K562 (cell line): ENCODE measurements around the gene SOX15. TPM values are rescaled to one million over a fixed set of nuclear protein-coding genes. Genes with fewer than 3 reads are reported as not detected.

Experiments used
- ATAC-seq: fragments of 200-7000 bp; cut with Tn5 transposase; 3 replicates; pipeline ENCODE4 v1.9.1; 2020; ENCODE audit warnings: moderate library complexity
- BruUV-seq: library from RNA; stranded (reverse); fragments of 400-500 nt; replicated peaks from 2 replicates; lab custom pipeline; 2021; lab: Mats Ljungman, UMichigan
- CTCF ChIA-PET: fragments of 300-600 bp; formaldehyde crosslinking; extraction: SDS; loops from one replicate; lab custom pipeline; 2021; ENCODE audit warnings: low intra/inter-chr PET ratio; lab: Yijun Ruan, JAX
- POLR2A ChIA-PET: fragments of 300-600, 350-650 bp; sonication (Branson Sonifier 250); formaldehyde crosslinking; extraction: SDS; loops from one replicate; lab custom pipeline; 2021; ENCODE audit warnings: antibody characterized with exemption, inconsistent platforms; lab: Yijun Ruan, JAX
- DNase-seq, 4 experiments: peaks; one replicate each; pipeline versions ENCODE4 v3.0.0 to v3.0.0-alpha.2; 2011 to 2018; ENCODE audit warnings: low spot score in 3 of 4, mixed read lengths in 3 of 4; ENCODE audit errors: extremely low read depth in 1 of 4
- FAIRE-seq: peaks from 2 replicates; lab custom pipeline; 2011; peaks lifted over from hg19 to GRCh38; lab: Jason Lieb, UNC
- H2AFZ ChIP-seq: 2 replicates; pipeline ENCODE4 v1.6.0; 2011; ENCODE audit warnings: low read depth, low read length, control low read depth, inconsistent platforms
- H3K27ac ChIP-seq: fragments of 200-600 bp; 3 replicates; pipeline ENCODE4 v1.8.0; 2011; ENCODE audit warnings: low read depth, mild to moderate bottlenecking, control low read depth, inconsistent platforms, low read length, moderate library complexity, mixed read lengths; ENCODE audit errors: extremely low read depth
- H3K27me3 ChIP-seq, 2 experiments: fragments of 300-600 bp in 1 of 2; 2 replicates in 1 of 2; 3 replicates in 1 of 2; pipeline versions ENCODE4 v1.6.0 to v1.8.0; 2011; ENCODE audit warnings: inconsistent platforms in 2 of 2, low read length in 2 of 2, mild to moderate bottlenecking in 1 of 2, mixed read lengths in 1 of 2, moderate library complexity in 1 of 2; ENCODE audit not compliant: control insufficient read depth in 2 of 2, insufficient read depth in 2 of 2
- H3K36me3 ChIP-seq: fragments of 300-600 bp; 3 replicates; pipeline ENCODE4 v1.8.0; 2011; ENCODE audit warnings: mild to moderate bottlenecking, low read length, inconsistent platforms; ENCODE audit not compliant: control insufficient read depth, insufficient read depth
- H3K4me1 ChIP-seq, 2 experiments: fragments of 200-600 bp in 1 of 2; replicated peaks in 1 of 2; 2 replicates in 1 of 2; 3 replicates in 1 of 2; pipeline versions ENCODE4 v1.5.1 to v1.8.0; 2011; ENCODE audit warnings: inconsistent platforms in 2 of 2, low read length in 2 of 2, mild to moderate bottlenecking in 1 of 2, mixed read lengths in 1 of 2, moderate library complexity in 1 of 2; ENCODE audit not compliant: control insufficient read depth in 2 of 2, insufficient read depth in 2 of 2
- H3K4me2 ChIP-seq: 2 replicates; pipeline ENCODE4 v1.6.1; 2011; ENCODE audit warnings: low read length, control low read depth, inconsistent platforms, mixed read lengths; ENCODE audit not compliant: insufficient read depth
- H3K4me3 ChIP-seq: fragments of 200-600 bp; sonication (generic), shearing (Covaris generic); 2 replicates; pipeline ENCODE4 v1.5.1; 2016; ENCODE audit warnings: control low read depth, inconsistent platforms
- H3K79me2 ChIP-seq: fragments of 200-600 bp; 3 replicates; pipeline ENCODE4 v1.8.0; 2011; ENCODE audit warnings: low read length, inconsistent platforms; ENCODE audit not compliant: control insufficient read depth, insufficient read depth
- H3K9ac ChIP-seq, 2 experiments: 2 replicates each; pipeline versions ENCODE4 v1.6.0 to v1.6.1; 2011; ENCODE audit warnings: low read depth in 2 of 2, low read length in 2 of 2, control low read depth in 1 of 2, inconsistent platforms in 1 of 2, mild to moderate bottlenecking in 1 of 2, mixed read lengths in 1 of 2; ENCODE audit not compliant: insufficient read depth in 1 of 2
- H3K9me1 ChIP-seq: one replicate; pipeline ENCODE4 v1.6.0; 2011; ENCODE audit warnings: inconsistent platforms, mild to moderate bottlenecking, low read length, moderate library complexity; ENCODE audit not compliant: control insufficient read depth, insufficient read depth
- H3K9me3 ChIP-seq: replicated peaks from 2 replicates; pipeline ENCODE4 v1.5.1; 2011; ENCODE audit warnings: low read depth, low read length, inconsistent platforms; ENCODE audit not compliant: control insufficient read depth, insufficient read depth
- H4K20me1 ChIP-seq: replicated peaks from 2 replicates; pipeline ENCODE4 v1.6.1; 2011; ENCODE audit warnings: low read length, inconsistent platforms, mixed read lengths; ENCODE audit not compliant: control insufficient read depth, insufficient read depth
- BCL6 ChIP-seq: fragments of 250-450 bp; sonication (Bioruptor Pico); IDR thresholded peaks from 2 replicates; pipeline ENCODE4 v1.4.0; 2020
- CC2D1A ChIP-seq: fragments of 450-650 bp; IDR thresholded peaks from 2 replicates; pipeline ENCODE4 v1.6.1; 2017; ENCODE audit warnings: mild to moderate bottlenecking
- CLOCK ChIP-seq: fragments of 250-450 bp; sonication (Bioruptor Pico); IDR thresholded peaks from 2 replicates; pipeline ENCODE4 v1.4.0; 2020; ENCODE audit warnings: mild to moderate bottlenecking, moderate library complexity, borderline replicate concordance
- E2F4 ChIP-seq: sonication (generic); formaldehyde crosslinking; IDR thresholded peaks from 2 replicates; pipeline ENCODE4 v1.8.0; 2022; ENCODE audit warnings: mild to moderate bottlenecking, low read depth, missing genetic modification reagents
- ELF2 ChIP-seq: fragments of 250-450 bp; sonication (Bioruptor Pico); IDR thresholded peaks from 2 replicates; pipeline ENCODE4 v1.5.0; 2021; ENCODE audit warnings: mild to moderate bottlenecking
- FIP1L1 ChIP-seq: fragments of 200-400 bp; formaldehyde crosslinking; IDR thresholded peaks from 2 replicates; pipeline ENCODE4 v1.6.1; 2018; ENCODE audit warnings: mild to moderate bottlenecking, low read depth, low read length; ENCODE audit not compliant: poor library complexity, severe bottlenecking
- NFE2L1 ChIP-seq: fragments of 450-650 bp; IDR thresholded peaks from 2 replicates; pipeline ENCODE4 v1.6.1; 2016; ENCODE audit warnings: missing genetic modification characterization, low read depth, mild to moderate bottlenecking, missing compliant biosample characterization, moderate library complexity, borderline replicate concordance
- NR2C2 ChIP-seq, 2 experiments: fragments of 200-800 bp in 1 of 2; sonication (Bioruptor generic) in 1 of 2; sonication (generic) in 1 of 2; formaldehyde crosslinking in 1 of 2; IDR thresholded peaks; 2 replicates each; pipeline versions ENCODE4 v1.6.1 to v1.8.0; 2016 to 2022; ENCODE audit warnings: mild to moderate bottlenecking in 1 of 2, missing compliant biosample characterization in 1 of 2, missing genetic modification characterization in 1 of 2, missing genetic modification reagents in 1 of 2
- PKNOX1 ChIP-seq: fragments of 450-650 bp; IDR thresholded peaks from 2 replicates; pipeline ENCODE4 v1.6.1; 2016
- PRDM10 ChIP-seq: fragments of 450-650 bp; IDR thresholded peaks from 2 replicates; pipeline ENCODE4 v1.6.1; 2018; ENCODE audit not compliant: partially characterized antibody
- RAD21 ChIP-seq, 2 experiments: fragments of 250-450 bp in 1 of 2; fragments of 450-650 bp in 1 of 2; sonication (Bioruptor Pico) in 1 of 2; formaldehyde crosslinking in 1 of 2; IDR thresholded peaks in 1 of 2; conservative IDR thresholded peaks in 1 of 2; 2 replicates each; pipeline versions ENCODE4 v1.4.0 to v1.8.0; 2020 to 2022; ENCODE audit warnings: mild to moderate bottlenecking in 2 of 2, moderate library complexity in 1 of 2
- TEAD1 ChIP-seq, 2 experiments: fragments of 450-650 bp in 1 of 2; sonication (generic) in 1 of 2; formaldehyde crosslinking; IDR thresholded peaks; 2 replicates each; pipeline versions ENCODE4 v1.4.0 to v1.8.0; 2020 to 2022; ENCODE audit warnings: mild to moderate bottlenecking in 2 of 2, missing genetic modification reagents in 1 of 2
- WGBS: fragments of 100-300 bp; shearing (Covaris generic); methylation state at CpG from one replicate; pipeline ENCODE4 v1.1.6; 2016; ENCODE audit warnings: low coverage, mixed read lengths; ENCODE audit not compliant: insufficient coverage; ENCODE audit errors: missing lambda C conversion rate; 5-methylcytosine and 5-hydroxymethylcytosine counted together
- in situ Hi-C: fragments of 300-500 bp; cut with MboI; formaldehyde crosslinking; loops from 4 replicates; pipeline ENCODE4 v1.15.0; 2018; ENCODE audit warnings: inconsistent platforms, mixed read lengths
- intact Hi-C: fragments of 100-400 bp; cut with micrococcal nuclease; formaldehyde crosslinking; loops from 2 replicates; pipeline ENCODE4 v1.14.2; 2022
- polyA plus RNA-seq, 8 experiments: library from polyadenylated mRNA; depleted of rRNA in 4 of 8; stranded (reverse) in 5 of 8; unstranded in 3 of 8; fragments of >200 nt; fragmentation: Nextera tagmentation in 2 of 8; fragmentation: Illumina TruSeq in 1 of 8; extraction: Ambion mirVana in 2 of 8; extraction: Trizol in 1 of 8; gene quantifications; 2 replicates each; pipeline versions ENCODE4 v1.2.1 to v1.2.3, GENCODE V29; 2011 to 2014; ENCODE audit warnings: inconsistent platforms in 1 of 8, missing spikeins in 1 of 8
- total RNA-seq, 7 experiments: library from RNA; depleted of rRNA in 6 of 7; stranded (reverse); fragments of >200 nt in 6 of 7; fragmentation: Illumina TruSeq in 2 of 7; extraction: Trizol in 2 of 7; gene quantifications; 2 replicates each; pipeline versions ENCODE4 v1.2.1 to v1.2.3, GENCODE V29; 2011 to 2021; ENCODE audit warnings: low replicate concordance in 1 of 7

SOX15 gene
- total and polyA plus RNA-seq, 9 of the 15 experiments (the other 6 are each of a cell fraction or from before 2014, with no cell fraction given): 0.07 to 0.33 (median 0.19) TPM; not detected in 5

- no peaks in the 10 kb centered on the region for H3K27me3 ChIP-seq
- no peak overlapping the region for H3K4me3 ChIP-seq
- in situ Hi-C loops: loop anchor here (5.0 kb wide), 1 partner anchor 55 kb away; the partner anchor contains the start of genes TP53 and WRAP53
- intact Hi-C loops: no loop called here
- peak overlapping the region; percentile 51 for H2AFZ ChIP-seq
- H3K4me2 ChIP-seq: no peak overlapping the region
- H3K4me1 ChIP-seq: peaks cover 0 to 13% of the 10 kb centered on the region in 2 experiments; a peak in 3 of 5 replicates
- no peaks in the 10 kb centered on the region for H3K79me2 ChIP-seq
- ATAC-seq (peak; percentile 84), FAIRE-seq (peak; percentile 73), DNase-seq (peak; percentile 48 to 68 (median 55))
- no peaks in the 10 kb centered on the region for H4K20me1 ChIP-seq
- no peaks in the 10 kb centered on the region for H3K9me1 ChIP-seq
- H3K9me3 ChIP-seq: no peaks in the 10 kb centered on the region
- no peak overlapping the region for H3K27ac ChIP-seq
- CTCF ChIA-PET: interaction anchor here (0.8 to 1.3 kb wide), 4 partner anchors 18 to 85 kb away, joined by 3 to 5 read pairs (median 4); partner anchors contain the start of genes DNAH2, FXR2 and TP53
- 21% methylated on average over 5 of the region's 6 CpGs for WGBS
- BruUV-seq: no TSS peak
- POLR2A ChIA-PET: interaction anchor here (0.6 to 1.0 kb wide), 2 partner anchors 9 to 55 kb away, joined by 4 to 7 read pairs; partner anchors contain the start of gene TP53
- H3K36me3 ChIP-seq: no peaks in the 10 kb centered on the region
- H3K9ac ChIP-seq: peak overlapping the region in 1 of 2 experiments; percentile 8; a peak in 1 of 4 replicates
- TF ChIP-seq NR2C2 (CRISPR knock-in tag; IDR thresholded peaks at IDR 0.05) (no peak), NR2C2 (tag; IDR thresholded peaks at IDR 0.05) (peak; percentile 25; the same call in 1 of the 2 replicates), TEAD1 (CRISPR knock-in tag; IDR thresholded peaks at IDR 0.05) (no peak), NFE2L1 (no peak), ELF2 (CRISPR knock-in tag) (no peak), PRDM10 (no peak), RAD21 (CRISPR knock-in tag; conservative IDR thresholded peaks at IDR 0.05 in 1 of 2, IDR thresholded peaks at IDR 0.05 in 1 of 2) (peak; percentile 35 to 62; a peak in 3 of 4 replicates), CC2D1A (0 out of 2 replicates have a peak, but pooled peaks have one; percentile 20), E2F4 (CRISPR knock-in tag) (no peak), CLOCK (CRISPR knock-in tag) (no peak), FIP1L1 (no peak), BCL6 (CRISPR knock-in tag) (no peak), PKNOX1 (no peak)
Measured at GRCh38 chr17:7632492-7632894, 42.6 kb upstream of the SOX15 start.
